ENCODE results near the gene DDTL.
"Not testable (repeated sequence)": the region's sequence is repeated elsewhere in the genome, so short reads cannot be mapped to it uniquely, and the experiment has no call there.

DDTL gene

DNA sequence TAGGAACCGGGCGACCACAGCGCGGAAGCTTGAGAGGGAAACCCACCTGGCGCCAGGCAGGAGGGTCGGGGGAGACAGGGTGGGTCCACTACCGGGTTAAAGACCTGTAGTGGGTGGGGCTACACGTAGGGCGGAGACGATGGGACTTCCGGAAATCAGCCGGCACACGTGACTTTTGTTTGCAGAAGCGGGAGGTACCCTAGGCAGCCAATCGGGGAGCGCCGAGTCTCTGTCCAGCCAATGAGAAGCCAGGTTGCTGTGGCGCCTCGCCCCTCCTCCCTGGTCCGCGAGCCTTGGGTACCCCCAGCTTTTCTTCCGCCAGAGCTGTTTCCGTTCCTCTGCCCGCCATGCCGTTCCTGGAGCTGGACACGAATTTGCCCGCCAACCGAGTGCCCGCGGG lies at the start of gene DDTL:
DDTL (plus strand) TSS at position 321 of the 400 bp plus-strand sequence; CDS start at position 348, 27 bp downstream.
- not testable (repeated sequence) for H3K9me3 ChIP-seq (ENCODE audit: control insufficient read depth, low read depth, low read length); H3K9ac ChIP-seq (ENCODE audit: low read length); H3K4me3 ChIP-seq (ENCODE audit: low read length); H3K4me1 ChIP-seq (ENCODE audit: control insufficient read depth, low read depth, low read length); H3K27ac ChIP-seq (ENCODE audit: low read length); H3K27me3 ChIP-seq (ENCODE audit: control insufficient read depth, insufficient read depth, low read length)
- H3K36me3 ChIP-seq (ENCODE audit: control insufficient read depth, low read depth, low read length) = peaks cover 20% of the 10 kb centered on the region

DNA sequence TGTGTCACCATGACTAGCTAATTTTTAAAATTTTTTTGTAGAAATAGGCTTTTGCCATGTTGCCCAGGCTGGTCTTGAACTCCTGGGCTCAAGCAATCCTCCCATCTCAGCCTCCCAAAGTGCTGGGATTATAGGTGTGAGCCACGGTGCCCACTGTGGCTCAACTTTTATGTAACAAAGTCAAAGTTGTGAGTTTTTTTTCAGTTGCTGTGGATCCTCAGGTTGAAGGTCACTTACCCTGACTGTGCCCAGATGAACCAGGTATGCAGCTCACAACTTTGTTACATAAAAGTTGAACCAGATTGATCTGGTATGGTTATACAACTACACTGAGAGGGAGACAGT lies 46.4 kb upstream of the DDTL start:
- H3K27me3 ChIP-seq (ENCODE audit: control insufficient read depth, insufficient read depth, low read length); H3K4me1 ChIP-seq (ENCODE audit: control insufficient read depth, low read depth, low read length); H3K4me3 ChIP-seq (ENCODE audit: low read length); H3K36me3 ChIP-seq (ENCODE audit: control insufficient read depth, low read depth, low read length); H3K27ac ChIP-seq (ENCODE audit: low read length); H3K9ac ChIP-seq (ENCODE audit: low read length); H3K9me3 ChIP-seq (ENCODE audit: control insufficient read depth, low read depth, low read length): not testable (repeated sequence)

- not testable (repeated sequence) for H3K27ac ChIP-seq (ENCODE audit: low read length); H3K27me3 ChIP-seq (ENCODE audit: control insufficient read depth, insufficient read depth, low read length); H3K9me3 ChIP-seq (ENCODE audit: control insufficient read depth, low read depth, low read length); H3K9ac ChIP-seq (ENCODE audit: low read length); H3K4me3 ChIP-seq (ENCODE audit: low read length); H3K4me1 ChIP-seq (ENCODE audit: control insufficient read depth, low read depth, low read length); H3K36me3 ChIP-seq (ENCODE audit: control insufficient read depth, low read depth, low read length)
These were observed 45.0 kb upstream of the DDTL start for GRCh38 chr22:23921586-23922201.

DNA sequence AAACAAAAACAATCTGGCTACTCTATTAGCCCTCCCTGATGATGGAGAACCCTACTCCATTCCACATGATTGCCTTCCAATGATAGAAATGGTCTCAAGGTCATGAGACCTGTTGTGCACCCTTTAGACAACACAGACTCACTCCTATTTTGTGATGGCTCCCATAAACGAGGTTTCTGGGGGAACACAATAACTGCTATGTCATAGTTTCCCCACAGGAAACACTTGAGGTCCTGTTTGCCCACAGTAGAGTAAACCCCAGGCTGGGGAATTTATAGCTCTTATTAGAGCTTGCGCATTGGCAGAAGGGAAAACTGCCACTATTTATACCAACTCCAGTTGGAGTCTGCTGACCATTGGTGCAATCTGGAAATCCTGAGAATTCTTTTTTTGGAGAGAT lies 43.8 kb upstream of the DDTL start:
- Histone ChIP-seq H3K27me3 (ENCODE audit: control insufficient read depth, insufficient read depth, low read length) (no peaks in the 10 kb centered on the region), H3K4me1 (ENCODE audit: control insufficient read depth, low read depth, low read length) (no peaks in the 10 kb centered on the region), H3K27ac (ENCODE audit: low read length) (no peak overlapping the region), H3K36me3 (ENCODE audit: control insufficient read depth, low read depth, low read length) (peaks cover 4% of the 10 kb centered on the region), H3K9me3 (ENCODE audit: control insufficient read depth, low read depth, low read length) (peaks cover 5% of the 10 kb centered on the region), H3K9ac (ENCODE audit: low read length) (no peak overlapping the region), H3K4me3 (ENCODE audit: low read length) (no peak overlapping the region)

DNA sequence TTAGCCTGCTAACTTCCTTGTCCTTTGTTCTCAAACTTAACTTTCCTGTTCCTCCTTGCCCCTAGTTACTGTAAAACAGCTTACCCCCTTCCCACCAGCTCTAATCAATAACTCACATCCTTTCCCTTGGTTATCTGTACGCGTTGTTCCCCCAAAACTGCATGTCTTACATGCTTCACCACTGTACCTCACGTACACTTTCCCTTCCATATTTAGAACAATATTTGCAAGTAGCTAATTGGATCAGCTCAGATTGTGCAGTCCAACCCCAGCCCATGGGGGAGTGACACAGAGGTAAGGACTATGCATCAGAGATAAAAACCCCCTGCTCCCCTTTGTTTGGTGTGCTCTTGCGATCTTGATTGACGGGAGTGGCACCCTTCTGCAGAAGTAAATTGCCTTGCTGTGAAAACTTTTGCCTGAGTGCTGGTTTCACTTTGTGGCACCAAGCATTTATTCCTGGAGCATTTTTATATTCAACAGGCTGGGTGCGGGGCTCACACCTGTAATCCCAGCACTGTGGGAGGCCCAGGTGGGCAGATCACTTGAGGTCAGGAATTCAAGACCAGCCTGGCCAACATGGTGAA lies 41.6 kb upstream of the DDTL start:
- Histone ChIP-seq H3K9me3 (ENCODE audit: control insufficient read depth, low read depth, low read length) (peaks cover 5% of the 10 kb centered on the region), H3K9ac (ENCODE audit: low read length) (no peak overlapping the region), H3K4me3 (ENCODE audit: low read length) (no peak overlapping the region), H3K27ac (ENCODE audit: low read length) (no peak overlapping the region), H3K27me3 (ENCODE audit: control insufficient read depth, insufficient read depth, low read length) (no peaks in the 10 kb centered on the region), H3K36me3 (ENCODE audit: control insufficient read depth, low read depth, low read length) (peaks cover 4% of the 10 kb centered on the region), H3K4me1 (ENCODE audit: control insufficient read depth, low read depth, low read length) (no peaks in the 10 kb centered on the region)

- no peaks in the 10 kb centered on the region for H3K4me1 ChIP-seq (ENCODE audit: control insufficient read depth, low read depth, low read length)
- H3K9me3 ChIP-seq (ENCODE audit: control insufficient read depth, low read depth, low read length) = peaks cover 5% of the 10 kb centered on the region
- H3K36me3 ChIP-seq (ENCODE audit: control insufficient read depth, low read depth, low read length) = peaks cover 4% of the 10 kb centered on the region
- no peaks in the 10 kb centered on the region for H3K27me3 ChIP-seq (ENCODE audit: control insufficient read depth, insufficient read depth, low read length)
- H3K9ac ChIP-seq (ENCODE audit: low read length) = no peak overlapping the region
- no peak overlapping the region for H3K4me3 ChIP-seq (ENCODE audit: low read length)
- H3K27ac ChIP-seq (ENCODE audit: low read length) = no peak overlapping the region
These were observed 40.1 kb upstream of the DDTL start for GRCh38 chr22:23926561-23926960.

- H3K4me3 ChIP-seq (ENCODE audit: low read length) = no peak overlapping the region
- H3K9me3 ChIP-seq (ENCODE audit: control insufficient read depth, low read depth, low read length) = no peaks in the 10 kb centered on the region
- no peaks in the 10 kb centered on the region for H3K36me3 ChIP-seq (ENCODE audit: control insufficient read depth, low read depth, low read length)
- H3K4me1 ChIP-seq (ENCODE audit: control insufficient read depth, low read depth, low read length) = no peaks in the 10 kb centered on the region
- H3K9ac ChIP-seq (ENCODE audit: low read length) = no peak overlapping the region
- H3K27me3 ChIP-seq (ENCODE audit: control insufficient read depth, insufficient read depth, low read length) = no peaks in the 10 kb centered on the region
- no peak overlapping the region for H3K27ac ChIP-seq (ENCODE audit: low read length)
These were observed 28.2 kb upstream of the DDTL start for GRCh38 chr22:23938328-23939016.

GRCh38 chr22:23939017-23939357 lies 27.7 kb upstream of the DDTL start:
- Histone ChIP-seq H3K27ac (ENCODE audit: low read length) (no peak overlapping the region), H3K36me3 (ENCODE audit: control insufficient read depth, low read depth, low read length) (no peaks in the 10 kb centered on the region), H3K4me3 (ENCODE audit: low read length) (no peak overlapping the region), H3K4me1 (ENCODE audit: control insufficient read depth, low read depth, low read length) (no peaks in the 10 kb centered on the region), H3K27me3 (ENCODE audit: control insufficient read depth, insufficient read depth, low read length) (no peaks in the 10 kb centered on the region), H3K9me3 (ENCODE audit: control insufficient read depth, low read depth, low read length) (no peaks in the 10 kb centered on the region), H3K9ac (ENCODE audit: low read length) (no peak overlapping the region)

DNA sequence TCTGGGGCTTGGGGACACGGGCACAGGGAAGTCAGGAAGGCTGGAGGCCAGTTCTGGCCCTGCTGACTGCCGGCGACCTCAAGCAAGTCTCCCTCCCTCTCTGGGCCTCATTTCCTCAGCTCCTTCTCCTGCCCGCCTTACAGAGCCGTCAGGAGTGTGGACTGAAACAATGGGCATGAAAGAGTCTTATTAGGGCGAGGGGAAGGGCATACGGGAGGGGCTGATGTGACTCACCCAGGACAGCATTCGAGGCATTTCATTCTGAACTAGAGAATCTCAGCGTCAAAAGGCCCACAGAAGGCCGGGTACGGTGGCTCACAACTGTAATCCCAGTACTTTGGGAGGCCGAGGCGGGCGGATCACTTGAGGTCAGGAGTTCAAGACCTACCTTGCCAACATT lies 26.5 kb upstream of the DDTL start:
- not testable (repeated sequence) for H3K27ac ChIP-seq (ENCODE audit: low read length); H3K27me3 ChIP-seq (ENCODE audit: control insufficient read depth, insufficient read depth, low read length); H3K4me1 ChIP-seq (ENCODE audit: control insufficient read depth, low read depth, low read length); H3K9ac ChIP-seq (ENCODE audit: low read length); H3K9me3 ChIP-seq (ENCODE audit: control insufficient read depth, low read depth, low read length); H3K36me3 ChIP-seq (ENCODE audit: control insufficient read depth, low read depth, low read length); H3K4me3 ChIP-seq (ENCODE audit: low read length)

DNA sequence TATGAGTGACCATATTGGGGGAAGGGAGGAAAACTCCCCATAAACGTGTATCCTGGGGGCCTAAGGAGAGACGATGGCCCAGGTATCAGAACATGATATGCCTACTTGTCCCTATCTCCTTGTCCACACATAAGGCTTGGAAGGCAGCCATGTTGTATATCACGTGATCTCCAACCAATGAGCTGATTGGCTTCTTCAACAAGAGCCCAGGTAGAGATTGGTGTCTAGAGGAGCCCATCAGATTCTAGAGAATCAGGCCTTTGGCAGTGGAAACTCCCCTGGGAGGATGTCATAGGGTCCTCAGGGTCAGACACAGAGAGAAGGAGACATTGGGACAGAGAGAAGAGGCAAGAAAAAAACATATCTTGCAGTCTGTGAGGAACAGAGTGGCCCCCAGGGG lies 19.3 kb upstream of the DDTL start:
- not testable (repeated sequence) for H3K4me1 ChIP-seq (ENCODE audit: control insufficient read depth, low read depth, low read length); H3K27me3 ChIP-seq (ENCODE audit: control insufficient read depth, insufficient read depth, low read length); H3K36me3 ChIP-seq (ENCODE audit: control insufficient read depth, low read depth, low read length); H3K4me3 ChIP-seq (ENCODE audit: low read length); H3K9ac ChIP-seq (ENCODE audit: low read length); H3K9me3 ChIP-seq (ENCODE audit: control insufficient read depth, low read depth, low read length); H3K27ac ChIP-seq (ENCODE audit: low read length)

- not testable (repeated sequence) for H3K9me3 ChIP-seq (ENCODE audit: control insufficient read depth, low read depth, low read length); H3K4me3 ChIP-seq (ENCODE audit: low read length); H3K9ac ChIP-seq (ENCODE audit: low read length); H3K36me3 ChIP-seq (ENCODE audit: control insufficient read depth, low read depth, low read length); H3K4me1 ChIP-seq (ENCODE audit: control insufficient read depth, low read depth, low read length); H3K27ac ChIP-seq (ENCODE audit: low read length); H3K27me3 ChIP-seq (ENCODE audit: control insufficient read depth, insufficient read depth, low read length)
These were observed 16.9 kb upstream of the DDTL start for GRCh38 chr22:23949764-23950163.

GRCh38 chr22:23951383-23951782 lies 15.3 kb upstream of the DDTL start:
- H3K27me3 ChIP-seq (ENCODE audit: control insufficient read depth, insufficient read depth, low read length); H3K9ac ChIP-seq (ENCODE audit: low read length); H3K9me3 ChIP-seq (ENCODE audit: control insufficient read depth, low read depth, low read length); H3K36me3 ChIP-seq (ENCODE audit: control insufficient read depth, low read depth, low read length); H3K27ac ChIP-seq (ENCODE audit: low read length); H3K4me3 ChIP-seq (ENCODE audit: low read length): not testable (repeated sequence)
- peaks cover 10% of the 10 kb centered on the region for H3K4me1 ChIP-seq (ENCODE audit: control insufficient read depth, low read depth, low read length)
